HepG2 (cell line): Measurements from ENCODE around the gene SFXN5. TPM values are rescaled to one million over a fixed set of nuclear protein-coding genes. Genes with fewer than 3 reads are reported as not detected.

Experiments
- HDAC2 ChIP-seq: sonication (generic); formaldehyde crosslinking; IDR thresholded peaks from 2 replicates; pipeline ENCODE4 v1.4.0; 2020; ENCODE audit warnings: missing genetic modification reagents
- HOXA3 ChIP-seq: sonication (generic); formaldehyde crosslinking; IDR thresholded peaks from 2 replicates; pipeline ENCODE4 v1.5.0; 2020; ENCODE audit warnings: missing genetic modification reagents
- HOXA9 ChIP-seq: sonication (generic); formaldehyde crosslinking; IDR thresholded peaks from 2 replicates; pipeline ENCODE4 v1.8.1; 2022; ENCODE audit warnings: missing genetic modification reagents, mild to moderate bottlenecking, moderate library complexity, borderline replicate concordance
- KLF11 ChIP-seq: IDR thresholded peaks from 2 replicates; pipeline ENCODE4 v1.6.1; 2016; ENCODE audit warnings: missing compliant biosample characterization
- KLF12 ChIP-seq: sonication (generic); formaldehyde crosslinking; IDR thresholded peaks from 2 replicates; pipeline ENCODE4 v1.4.0; 2020; ENCODE audit warnings: missing genetic modification reagents, borderline replicate concordance
- MATR3 ChIP-seq: sonication (generic); formaldehyde crosslinking; IDR thresholded peaks from 2 replicates; pipeline ENCODE4 v1.4.0; 2020; ENCODE audit warnings: missing genetic modification reagents
- MEIS1 ChIP-seq: sonication (generic); formaldehyde crosslinking; IDR thresholded peaks from 2 replicates; pipeline ENCODE4 v1.9.0; 2021; ENCODE audit warnings: mild to moderate bottlenecking, missing genetic modification reagents, moderate library complexity, borderline replicate concordance
- NCOR1 ChIP-seq: fragments of 200-600 bp; sonication (generic); IDR thresholded peaks from 2 replicates; pipeline ENCODE4 v1.7.0; 2017; ENCODE audit warnings: antibody characterized with exemption, low read length, borderline replicate concordance
- NR2F6 ChIP-seq, 2 experiments: IDR thresholded peaks; 2 replicates each; pipeline ENCODE4 v1.6.1; 2016; ENCODE audit warnings: antibody characterized with exemption in 1 of 2, mild to moderate bottlenecking in 1 of 2
- PHF21A ChIP-seq: sonication (generic); formaldehyde crosslinking; IDR thresholded peaks from 2 replicates; pipeline ENCODE4 v1.5.0; 2020; ENCODE audit warnings: mild to moderate bottlenecking, missing genetic modification reagents
- RFX3 ChIP-seq: IDR thresholded peaks from 2 replicates; pipeline ENCODE4 v1.6.1; 2016; ENCODE audit warnings: missing biosample characterization, missing genetic modification reagents
- SMARCE1 ChIP-seq: fragments of 450-650 bp; IDR thresholded peaks from 2 replicates; pipeline ENCODE4 v1.6.1; 2017; ENCODE audit warnings: borderline replicate concordance
- ZNF446 ChIP-seq: sonication (generic); formaldehyde crosslinking; IDR thresholded peaks from 2 replicates; pipeline ENCODE4 v1.5.0; 2020; ENCODE audit warnings: mild to moderate bottlenecking, missing genetic modification reagents
- ZNF496 ChIP-seq: sonication (generic); formaldehyde crosslinking; IDR thresholded peaks from 2 replicates; pipeline ENCODE4 v1.8.1; 2023; ENCODE audit warnings: mild to moderate bottlenecking, moderate library complexity, missing genetic modification reagents; ENCODE audit not compliant: insufficient replicate concordance
- ZNF567 ChIP-seq: sonication (generic); formaldehyde crosslinking; IDR thresholded peaks from 2 replicates; pipeline ENCODE4 v1.8.1; 2023; ENCODE audit warnings: mild to moderate bottlenecking, missing genetic modification reagents, borderline replicate concordance
- ZNF775 ChIP-seq: sonication (generic); formaldehyde crosslinking; IDR thresholded peaks from 2 replicates; pipeline ENCODE4 v1.4.0; 2020; ENCODE audit warnings: missing genetic modification reagents, mild to moderate bottlenecking, moderate library complexity, borderline replicate concordance
- ZNF782 ChIP-seq: sonication (generic); formaldehyde crosslinking; IDR thresholded peaks from 2 replicates; pipeline ENCODE4 v1.4.0; 2020; ENCODE audit warnings: missing genetic modification reagents, mild to moderate bottlenecking, borderline replicate concordance
- polyA plus RNA-seq, 8 experiments: library from polyadenylated mRNA; depleted of rRNA in 3 of 8; stranded (reverse) in 7 of 8; unstranded in 1 of 8; fragments of >200 nt; fragmentation: Illumina TruSeq in 4 of 8; extraction: Trizol in 4 of 8; gene quantifications; 2 replicates each; pipeline versions ENCODE4 v1.2.1 to v1.2.3, GENCODE V29; 2011 to 2016; ENCODE audit warnings: low read depth in 4 of 8, missing spikeins in 1 of 8, mixed read lengths in 1 of 8; ENCODE audit not compliant: insufficient read depth in 1 of 8
- total RNA-seq, 5 experiments: library from RNA; depleted of rRNA; stranded (reverse); fragments of >200 nt; fragmentation: Illumina TruSeq; extraction: Trizol; gene quantifications; 2 replicates each; pipeline ENCODE4 v1.2.3, GENCODE V29; 2016; ENCODE audit warnings: low read depth in 1 of 5
- TF ChIP-seq, protein P1 (sequence below): sonication (generic); formaldehyde crosslinking; IDR thresholded peaks from 2 replicates; pipeline ENCODE4 v1.4.0; 2020; ENCODE audit warnings: missing genetic modification reagents, mild to moderate bottlenecking, borderline replicate concordance
- TF ChIP-seq, protein P2 (sequence below): sonication (generic); formaldehyde crosslinking; IDR thresholded peaks from 2 replicates; pipeline ENCODE4 v1.5.1; 2020; ENCODE audit warnings: missing genetic modification reagents, mild to moderate bottlenecking, borderline replicate concordance
- TF ChIP-seq, protein P3 (sequence below): sonication (generic); formaldehyde crosslinking; IDR thresholded peaks from 2 replicates; pipeline ENCODE4 v1.4.0; 2020; ENCODE audit warnings: missing genetic modification reagents

The SFXN5 gene
- total and polyA plus RNA-seq, 2 of the 13 experiments (the other 11 are each of a cell fraction or from before 2014, with no cell fraction given): 34.9 to 37.4 TPM

DNA sequence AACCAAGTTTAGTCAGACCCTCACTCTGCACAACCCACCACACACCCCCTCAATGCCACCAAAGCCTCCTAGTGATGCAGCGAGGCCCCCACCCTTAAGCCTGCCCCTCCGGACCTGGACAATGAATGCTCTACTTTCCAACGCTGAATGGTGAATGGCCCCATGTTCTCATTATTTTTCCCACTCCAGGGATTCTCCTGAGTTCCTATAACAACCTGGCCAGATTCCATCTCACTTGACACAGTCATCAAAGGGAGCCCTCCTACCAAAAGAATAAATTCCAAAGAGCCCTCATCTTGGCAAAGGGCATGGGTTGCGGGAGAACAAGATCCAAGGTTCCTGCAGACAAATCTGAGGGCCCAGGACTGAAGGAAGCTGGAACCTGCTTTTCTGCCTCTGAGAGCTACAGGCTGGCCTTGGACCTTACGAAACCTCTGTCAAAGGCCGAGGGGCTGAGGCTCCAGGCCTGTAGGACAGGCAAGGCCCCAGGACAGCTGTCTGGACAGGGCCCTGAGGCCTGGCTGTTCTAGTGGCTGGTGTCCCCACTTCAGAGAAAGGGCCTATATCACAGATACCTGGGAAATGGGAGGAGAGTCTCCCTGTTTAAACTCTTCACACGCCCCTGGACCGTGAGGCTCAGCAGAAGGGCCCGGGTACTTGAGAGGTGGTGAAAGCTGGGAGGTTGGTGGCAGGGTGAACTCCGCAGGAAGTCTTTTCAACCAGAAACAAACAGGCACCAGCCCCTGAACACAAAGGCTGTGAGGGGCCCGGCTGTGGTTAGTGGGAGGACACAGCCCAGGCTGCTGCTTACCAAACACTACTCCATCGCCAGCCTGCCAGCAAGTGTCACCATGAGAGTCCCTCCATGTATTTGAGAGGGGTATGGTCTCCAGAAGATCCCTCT lies 27.3 kb downstream of the SFXN5 start (continued):
- no peak for TF ChIP-seq RFX3 (CRISPR knock-in tag)
- TF ChIP-seq, protein P1, sequence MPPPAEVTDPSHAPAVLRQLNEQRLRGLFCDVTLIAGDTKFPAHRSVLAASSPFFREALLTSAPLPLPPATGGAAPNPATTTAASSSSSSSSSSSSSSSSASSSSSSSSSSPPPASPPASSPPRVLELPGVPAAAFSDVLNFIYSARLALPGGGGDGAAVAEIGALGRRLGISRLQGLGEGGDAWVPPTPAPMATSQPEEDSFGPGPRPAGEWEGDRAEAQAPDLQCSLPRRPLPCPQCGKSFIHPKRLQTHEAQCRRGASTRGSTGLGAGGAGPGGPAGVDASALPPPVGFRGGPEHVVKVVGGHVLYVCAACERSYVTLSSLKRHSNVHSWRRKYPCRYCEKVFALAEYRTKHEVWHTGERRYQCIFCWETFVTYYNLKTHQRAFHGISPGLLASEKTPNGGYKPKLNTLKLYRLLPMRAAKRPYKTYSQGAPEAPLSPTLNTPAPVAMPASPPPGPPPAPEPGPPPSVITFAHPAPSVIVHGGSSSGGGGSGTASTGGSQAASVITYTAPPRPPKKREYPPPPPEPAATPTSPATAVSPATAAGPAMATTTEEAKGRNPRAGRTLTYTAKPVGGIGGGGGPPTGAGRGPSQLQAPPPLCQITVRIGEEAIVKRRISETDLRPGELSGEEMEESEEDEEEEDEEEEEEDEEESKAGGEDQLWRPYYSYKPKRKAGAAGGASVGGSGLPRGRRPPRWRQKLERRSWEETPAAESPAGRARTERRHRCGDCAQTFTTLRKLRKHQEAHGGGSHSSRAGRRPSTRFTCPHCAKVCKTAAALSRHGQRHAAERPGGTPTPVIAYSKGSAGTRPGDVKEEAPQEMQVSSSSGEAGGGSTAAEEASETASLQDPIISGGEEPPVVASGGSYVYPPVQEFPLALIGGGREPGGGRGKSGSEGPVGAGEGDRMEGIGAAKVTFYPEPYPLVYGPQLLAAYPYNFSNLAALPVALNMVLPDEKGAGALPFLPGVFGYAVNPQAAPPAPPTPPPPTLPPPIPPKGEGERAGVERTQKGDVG (CRISPR knock-in tag): peak; percentile 79; the same call in 1 of the 2 replicates
- no peak for TF ChIP-seq NR2F6 (IDR thresholded peaks at IDR 0.05)
- TF ChIP-seq NR2F6 (CRISPR knock-in tag; IDR thresholded peaks at IDR 0.05): peak; percentile 44; the same call in 1 of the 2 replicates
- no peak for TF ChIP-seq ZNF496 (CRISPR knock-in tag)
- TF ChIP-seq KLF12: no peak
- TF ChIP-seq, protein P2, sequence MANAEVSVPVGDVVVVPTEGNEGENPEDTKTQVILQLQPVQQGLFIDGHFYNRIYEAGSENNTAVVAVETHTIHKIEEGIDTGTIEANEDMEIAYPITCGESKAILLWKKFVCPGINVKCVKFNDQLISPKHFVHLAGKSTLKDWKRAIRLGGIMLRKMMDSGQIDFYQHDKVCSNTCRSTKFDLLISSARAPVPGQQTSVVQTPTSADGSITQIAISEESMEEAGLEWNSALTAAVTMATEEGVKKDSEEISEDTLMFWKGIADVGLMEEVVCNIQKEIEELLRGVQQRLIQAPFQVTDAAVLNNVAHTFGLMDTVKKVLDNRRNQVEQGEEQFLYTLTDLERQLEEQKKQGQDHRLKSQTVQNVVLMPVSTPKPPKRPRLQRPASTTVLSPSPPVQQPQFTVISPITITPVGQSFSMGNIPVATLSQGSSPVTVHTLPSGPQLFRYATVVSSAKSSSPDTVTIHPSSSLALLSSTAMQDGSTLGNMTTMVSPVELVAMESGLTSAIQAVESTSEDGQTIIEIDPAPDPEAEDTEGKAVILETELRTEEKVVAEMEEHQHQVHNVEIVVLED: 0 out of 2 replicates have a peak, but pooled peaks have one; percentile 20
- TF ChIP-seq NCOR1: no peak
- peak; percentile 65; the same call in 1 of the 2 replicates for TF ChIP-seq PHF21A (CRISPR knock-in tag)
- TF ChIP-seq HOXA3 (CRISPR knock-in tag): no peak; the same call in 1 of the 2 replicates
- no peak for TF ChIP-seq ZNF782 (CRISPR knock-in tag)
- TF ChIP-seq MEIS1 (CRISPR knock-in tag): no peak
- no peak for TF ChIP-seq MATR3
- TF ChIP-seq HDAC2 (CRISPR knock-in tag): peak; percentile 38; the same call in 1 of the 2 replicates
- TF ChIP-seq ZNF446 (CRISPR knock-in tag): no peak
- TF ChIP-seq HOXA9 (CRISPR knock-in tag): no peak
- TF ChIP-seq ZNF775 (CRISPR knock-in tag): no peak
- peak; percentile 72; the same call in 1 of the 2 replicates for TF ChIP-seq ZNF567 (CRISPR knock-in tag)
- no peak for TF ChIP-seq SMARCE1
- TF ChIP-seq, protein P3, sequence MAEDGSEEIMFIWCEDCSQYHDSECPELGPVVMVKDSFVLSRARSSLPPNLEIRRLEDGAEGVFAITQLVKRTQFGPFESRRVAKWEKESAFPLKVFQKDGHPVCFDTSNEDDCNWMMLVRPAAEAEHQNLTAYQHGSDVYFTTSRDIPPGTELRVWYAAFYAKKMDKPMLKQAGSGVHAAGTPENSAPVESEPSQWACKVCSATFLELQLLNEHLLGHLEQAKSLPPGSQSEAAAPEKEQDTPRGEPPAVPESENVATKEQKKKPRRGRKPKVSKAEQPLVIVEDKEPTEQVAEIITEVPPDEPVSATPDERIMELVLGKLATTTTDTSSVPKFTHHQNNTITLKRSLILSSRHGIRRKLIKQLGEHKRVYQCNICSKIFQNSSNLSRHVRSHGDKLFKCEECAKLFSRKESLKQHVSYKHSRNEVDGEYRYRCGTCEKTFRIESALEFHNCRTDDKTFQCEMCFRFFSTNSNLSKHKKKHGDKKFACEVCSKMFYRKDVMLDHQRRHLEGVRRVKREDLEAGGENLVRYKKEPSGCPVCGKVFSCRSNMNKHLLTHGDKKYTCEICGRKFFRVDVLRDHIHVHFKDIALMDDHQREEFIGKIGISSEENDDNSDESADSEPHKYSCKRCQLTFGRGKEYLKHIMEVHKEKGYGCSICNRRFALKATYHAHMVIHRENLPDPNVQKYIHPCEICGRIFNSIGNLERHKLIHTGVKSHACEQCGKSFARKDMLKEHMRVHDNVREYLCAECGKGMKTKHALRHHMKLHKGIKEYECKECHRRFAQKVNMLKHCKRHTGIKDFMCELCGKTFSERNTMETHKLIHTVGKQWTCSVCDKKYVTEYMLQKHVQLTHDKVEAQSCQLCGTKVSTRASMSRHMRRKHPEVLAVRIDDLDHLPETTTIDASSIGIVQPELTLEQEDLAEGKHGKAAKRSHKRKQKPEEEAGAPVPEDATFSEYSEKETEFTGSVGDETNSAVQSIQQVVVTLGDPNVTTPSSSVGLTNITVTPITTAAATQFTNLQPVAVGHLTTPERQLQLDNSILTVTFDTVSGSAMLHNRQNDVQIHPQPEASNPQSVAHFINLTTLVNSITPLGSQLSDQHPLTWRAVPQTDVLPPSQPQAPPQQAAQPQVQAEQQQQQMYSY (CRISPR knock-in tag): no peak
- TF ChIP-seq KLF11 (CRISPR knock-in tag): no peak
